Ovary (tissue), 3 donors: ENCODE data around the gene PARP2.

ENCODE experiments used
- EP300 ChIP-seq: sonication (generic); formaldehyde crosslinking; IDR thresholded peaks from one replicate; pipeline ENCODE4 v1.6.1; 2017; ENCODE audit warnings: antibody characterized with exemption
- TF ChIP-seq, protein P1 (sequence below), 3 donors: fragments of 450-650 bp in 2 of 3; fragments of 200-600 bp in 1 of 3; IDR thresholded peaks; one replicate each; pipeline versions ENCODE4 v1.5.1 to v1.8.0; 2016 to 2022; ENCODE audit warnings: antibody characterized with exemption in 3 of 3, mild to moderate bottlenecking in 1 of 3
- donor health status: DM: no; HTN: no; CAD: no.

- TF ChIP-seq EP300, result no peak
- TF ChIP-seq, protein P1, sequence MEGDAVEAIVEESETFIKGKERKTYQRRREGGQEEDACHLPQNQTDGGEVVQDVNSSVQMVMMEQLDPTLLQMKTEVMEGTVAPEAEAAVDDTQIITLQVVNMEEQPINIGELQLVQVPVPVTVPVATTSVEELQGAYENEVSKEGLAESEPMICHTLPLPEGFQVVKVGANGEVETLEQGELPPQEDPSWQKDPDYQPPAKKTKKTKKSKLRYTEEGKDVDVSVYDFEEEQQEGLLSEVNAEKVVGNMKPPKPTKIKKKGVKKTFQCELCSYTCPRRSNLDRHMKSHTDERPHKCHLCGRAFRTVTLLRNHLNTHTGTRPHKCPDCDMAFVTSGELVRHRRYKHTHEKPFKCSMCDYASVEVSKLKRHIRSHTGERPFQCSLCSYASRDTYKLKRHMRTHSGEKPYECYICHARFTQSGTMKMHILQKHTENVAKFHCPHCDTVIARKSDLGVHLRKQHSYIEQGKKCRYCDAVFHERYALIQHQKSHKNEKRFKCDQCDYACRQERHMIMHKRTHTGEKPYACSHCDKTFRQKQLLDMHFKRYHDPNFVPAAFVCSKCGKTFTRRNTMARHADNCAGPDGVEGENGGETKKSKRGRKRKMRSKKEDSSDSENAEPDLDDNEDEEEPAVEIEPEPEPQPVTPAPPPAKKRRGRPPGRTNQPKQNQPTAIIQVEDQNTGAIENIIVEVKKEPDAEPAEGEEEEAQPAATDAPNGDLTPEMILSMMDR (IDR thresholded peaks at IDR 0.05), result no peak
Observed at GRCh38 chr14:20379743-20380142, 36.3 kb downstream of the PARP2 start.
